Upper lobe of left lung (tissue), 6 donors: ENCODE results near the gene LBR. TPM values are rescaled to one million over a fixed set of nuclear protein-coding genes. Genes with fewer than 3 reads are reported as not detected.
A peak's percentile ranks its signal among the peaks of the same experiment; 100 is the strongest.

Experiments used
- ATAC-seq, 2 donors: fragments of 200-7000 bp; cut with Tn5 transposase; one replicate each; pipeline ENCODE4 v1.9.1; 2022; ENCODE audit warnings: mild to moderate bottlenecking in 2 of 2, moderate library complexity in 2 of 2; ENCODE audit not compliant: low FRiP score in 2 of 2
- DNase-seq, 2 donors: peaks; one replicate each; pipeline ENCODE4 v3.0.0-alpha.2; 2019 to 2020
- H3K27ac ChIP-seq, 4 donors: fragments of 200-600 bp; sonication (generic); one replicate each; pipeline ENCODE4 v1.5.1; 2016 to 2019
- H3K27me3 ChIP-seq, 4 donors: fragments of 200-600 bp; sonication (generic); one replicate each; pipeline ENCODE4 v1.5.1; 2017 to 2019
- H3K36me3 ChIP-seq, 4 donors: fragments of 200-600 bp; sonication (generic); one replicate each; pipeline ENCODE4 v1.5.1; 2016 to 2019
- H3K4me1 ChIP-seq, 4 donors: fragments of 200-600 bp; sonication (generic); one replicate each; pipeline ENCODE4 v1.5.1; 2018 to 2019
- H3K4me3 ChIP-seq, 4 donors: fragments of 200-600 bp; sonication (generic); one replicate each; pipeline ENCODE4 v1.5.1; 2017 to 2019; ENCODE audit warnings: mild to moderate bottlenecking in 2 of 4, moderate library complexity in 1 of 4
- H3K9me3 ChIP-seq, 4 donors: fragments of 200-600 bp; sonication (generic); one replicate each; pipeline ENCODE4 v1.5.1; 2018 to 2019
- CTCF ChIP-seq, 6 experiments: fragments of 450-650 bp in 4 of 6; fragments of 200-600 bp in 2 of 6; sonication (generic) in 2 of 6; IDR thresholded peaks; one replicate each; pipeline ENCODE4 v1.5.1; 2016 to 2019; ENCODE audit warnings: antibody characterized with exemption in 6 of 6
- EP300 ChIP-seq, 4 donors: sonication (generic); formaldehyde crosslinking; IDR thresholded peaks; one replicate each; pipeline ENCODE4 v1.5.1; 2017; ENCODE audit warnings: antibody characterized with exemption in 4 of 4, control low read depth in 2 of 4
- POLR2A ChIP-seq, 4 donors: fragments of 450-650 bp; IDR thresholded peaks; one replicate each; pipeline ENCODE4 v1.5.1; 2016 to 2017; ENCODE audit warnings: antibody characterized with exemption in 4 of 4, mild to moderate bottlenecking in 2 of 4
- POLR2AphosphoS5 ChIP-seq, 2 donors: sonication (generic); formaldehyde crosslinking; IDR thresholded peaks; one replicate each; pipeline ENCODE4 v1.5.1; 2017; ENCODE audit warnings: antibody characterized with exemption in 2 of 2
- WGBS, 2 donors: methylation state at CpG; one replicate each; pipeline ENCODE4 v1.1.5; 2017 to 2018; 5-methylcytosine and 5-hydroxymethylcytosine counted together
- total RNA-seq, 6 donors: library from RNA; depleted of rRNA in 4 of 6; stranded (reverse); fragments of >200 nt in 4 of 6; gene quantifications; one replicate each; pipeline versions ENCODE4 v1.1.0 to v1.2.1, GENCODE V29; 2016 to 2021
- donor health status: DM: no; HTN: no; CAD: no; lungs with moderate emphysema.
- donor health status: DM: no; HTN: yes; CAD: no; lungs with severe emphysema.

Gene LBR
- total RNA-seq, 6 donors from 2014 or later: 32.8 to 50.3 (median 40.1) TPM

DNA sequence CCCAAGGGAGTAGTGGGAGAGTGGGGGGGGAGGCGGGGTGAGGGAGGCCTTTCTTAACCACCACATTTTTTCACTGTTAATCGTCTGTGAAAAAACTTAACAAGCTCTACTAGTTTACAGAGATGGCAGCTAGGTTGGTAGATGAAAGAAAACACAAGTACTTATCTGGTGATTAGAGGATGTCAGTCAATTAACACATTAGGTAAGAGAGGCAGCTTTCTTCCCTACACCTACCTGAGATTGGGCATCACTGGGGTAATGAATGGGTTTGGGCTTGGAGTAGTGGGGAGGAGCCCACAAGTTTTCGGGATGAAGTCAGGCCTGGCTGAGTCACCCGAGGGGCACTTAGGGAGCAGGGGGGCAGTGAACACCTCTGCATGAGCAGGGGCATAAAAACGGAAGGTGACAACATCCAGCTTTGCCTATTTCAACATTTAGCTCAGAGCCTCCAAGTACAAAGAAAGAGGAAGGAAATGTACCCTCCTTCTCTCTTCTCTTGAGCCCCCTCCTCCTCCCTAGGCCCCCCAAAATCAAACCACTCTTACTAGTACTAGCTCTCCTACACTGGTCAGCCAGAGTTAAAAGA is 2.5 kb downstream of the LBR start:
- no peak for ATAC-seq
- Histone ChIP-seq H3K4me1 (peaks cover 23 to 58% (median 44%) of the 10 kb centered on the region in 4 donors), H3K4me3 (peak overlapping the region in 1 of 4 donors; percentile 98), H3K36me3 (peaks cover 0 to 5% (median 5%) of the 10 kb centered on the region in 4 donors), H3K27ac (peak overlapping the region in 3 of 4 donors; percentile 43 to 98 (median 93)), H3K27me3 (no peaks in the 10 kb centered on the region), H3K9me3 (no peaks in the 10 kb centered on the region)
- 41 to 50% methylated on average over 5 of the region's 5 CpGs for WGBS, 2 donors
- TF ChIP-seq POLR2AphosphoS5 (IDR thresholded peaks at IDR 0.05) (no peak), CTCF (IDR thresholded peaks at IDR 0.05) (no peak), POLR2A (IDR thresholded peaks at IDR 0.05) (no peak), EP300 (IDR thresholded peaks at IDR 0.05) (no peak)
- DNase-seq: peak in 1 of 2 donors; percentile 57

GRCh38 chr1:225424562-225425200 is 3.2 kb downstream of the LBR start:
- WGBS, 2 donors: 79 to 90% methylated on average over 6 of the region's 6 CpGs
- H3K4me1 ChIP-seq: peaks cover 23 to 58% (median 44%) of the 10 kb centered on the region in 4 donors
- peak overlapping the region in 2 of 4 donors; percentile 43 to 93 for H3K27ac ChIP-seq
- no peak for DNase-seq
- no peak overlapping the region for H3K4me3 ChIP-seq
- H3K27me3 ChIP-seq: no peaks in the 10 kb centered on the region
- H3K36me3 ChIP-seq: peaks cover 0 to 10% (median 5%) of the 10 kb centered on the region in 4 donors
- ATAC-seq: no peak
- H3K9me3 ChIP-seq: no peaks in the 10 kb centered on the region
- TF ChIP-seq CTCF (IDR thresholded peaks at IDR 0.05) (no peak), EP300 (IDR thresholded peaks at IDR 0.05) (no peak), POLR2A (IDR thresholded peaks at IDR 0.05) (no peak), POLR2AphosphoS5 (IDR thresholded peaks at IDR 0.05) (no peak)

DNA sequence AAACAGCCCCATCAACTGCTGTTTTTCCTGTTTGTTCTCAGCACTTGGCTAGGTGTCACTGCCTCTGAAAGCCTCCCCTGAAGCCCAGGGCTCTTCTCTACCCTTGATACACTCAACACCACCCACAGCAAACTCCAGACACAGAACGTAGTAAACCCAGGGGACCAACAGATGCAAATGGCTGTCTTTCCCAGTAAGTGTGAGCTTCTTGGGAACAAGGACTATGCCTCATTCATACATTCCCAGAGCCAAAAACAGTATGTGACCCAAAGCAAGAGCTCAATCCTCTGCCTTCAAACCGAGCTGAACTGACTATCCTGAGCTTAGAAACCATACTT is 4.4 kb downstream of the LBR start:
- Histone ChIP-seq H3K9me3 (no peaks in the 10 kb centered on the region), H3K4me1 (peaks cover 23 to 51% (median 42%) of the 10 kb centered on the region in 4 donors), H3K36me3 (peaks cover 8 to 22% (median 13%) of the 10 kb centered on the region in 4 donors), H3K4me3 (no peak overlapping the region), H3K27me3 (no peaks in the 10 kb centered on the region), H3K27ac (peak overlapping the region in 1 of 4 donors; percentile 4)
- no peak for TF ChIP-seq POLR2AphosphoS5 (IDR thresholded peaks at IDR 0.05)
- TF ChIP-seq EP300 (IDR thresholded peaks at IDR 0.05): no peak
- no peak for TF ChIP-seq CTCF (IDR thresholded peaks at IDR 0.05)
- TF ChIP-seq POLR2A (IDR thresholded peaks at IDR 0.05): no peak
- DNase-seq (no peak), ATAC-seq (no peak)
- WGBS, 2 donors: 67% methylated on average over 2 of the region's 2 CpGs

DNA sequence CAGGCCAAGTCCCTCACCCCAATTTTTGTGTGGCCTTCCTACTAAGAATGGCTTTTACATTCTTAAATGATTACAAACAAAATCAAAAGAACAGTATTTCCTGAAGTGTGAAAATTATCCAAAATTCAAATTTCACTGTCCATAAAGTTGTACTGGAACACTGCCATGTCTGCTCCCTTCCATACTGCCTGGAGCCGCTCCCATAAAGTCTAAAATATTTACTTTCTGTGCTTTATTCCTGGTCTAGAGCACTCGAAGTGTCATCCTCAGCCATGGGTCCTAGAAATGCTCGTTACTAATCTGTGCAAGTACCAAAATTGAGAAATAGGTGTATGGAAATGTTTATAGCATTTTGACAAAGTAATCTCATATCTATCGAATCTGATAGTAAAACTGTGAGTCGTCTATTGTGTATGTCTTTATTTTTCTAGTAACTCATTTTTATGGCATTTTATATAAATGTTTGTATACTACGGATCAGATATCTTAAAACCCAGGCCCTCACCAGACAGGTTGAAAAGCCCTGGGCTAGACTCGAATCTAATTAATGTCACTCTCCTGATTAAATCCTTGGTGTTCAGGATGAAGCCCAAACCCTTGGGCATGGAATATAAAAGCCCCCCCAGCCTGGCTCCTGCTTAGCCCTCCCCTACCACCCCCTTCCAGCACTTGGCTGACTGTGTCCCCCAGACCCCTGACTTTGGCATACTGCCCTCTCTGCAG is 4.9 kb downstream of the LBR start:
- TF ChIP-seq POLR2AphosphoS5 (IDR thresholded peaks at IDR 0.05) (no peak), POLR2A (IDR thresholded peaks at IDR 0.05) (no peak), EP300 (IDR thresholded peaks at IDR 0.05) (no peak), CTCF (IDR thresholded peaks at IDR 0.05) (no peak)
- Histone ChIP-seq H3K27ac (peak overlapping the region in 2 of 4 donors; percentile 36 to 79), H3K27me3 (no peaks in the 10 kb centered on the region), H3K36me3 (peaks cover 10 to 28% (median 15%) of the 10 kb centered on the region in 4 donors), H3K9me3 (no peaks in the 10 kb centered on the region), H3K4me3 (no peak overlapping the region), H3K4me1 (peaks cover 23 to 51% (median 42%) of the 10 kb centered on the region in 4 donors)
- no peak for DNase-seq
- ATAC-seq: no peak
- 69 to 73% methylated on average over 7 of the region's 7 CpGs for WGBS, 2 donors
